ENCODE results near the gene PTK7.

PTK7 gene

GRCh38 chr6:43202451-43202850 lies 126.3 kb downstream of the PTK7 start:
- TF ChIP-seq CTCF (conservative IDR thresholded peaks at IDR 0.05): no peak
- no peak overlapping the region for H3K27ac ChIP-seq

- TF ChIP-seq CTCF (conservative IDR thresholded peaks at IDR 0.05): no peak
- no peak overlapping the region for H3K27ac ChIP-seq
Observed at GRCh38 chr6:43203029-43203717, 127.1 kb downstream of the PTK7 start.

GRCh38 chr6:43203718-43204095 lies 127.6 kb downstream of the PTK7 start:
- no peak for TF ChIP-seq CTCF (conservative IDR thresholded peaks at IDR 0.05)
- H3K27ac ChIP-seq: no peak overlapping the region

- no peak overlapping the region for H3K27ac ChIP-seq
- no peak for TF ChIP-seq CTCF (conservative IDR thresholded peaks at IDR 0.05)
Observed at GRCh38 chr6:43204271-43205105, 128.4 kb downstream of the PTK7 start.

DNA sequence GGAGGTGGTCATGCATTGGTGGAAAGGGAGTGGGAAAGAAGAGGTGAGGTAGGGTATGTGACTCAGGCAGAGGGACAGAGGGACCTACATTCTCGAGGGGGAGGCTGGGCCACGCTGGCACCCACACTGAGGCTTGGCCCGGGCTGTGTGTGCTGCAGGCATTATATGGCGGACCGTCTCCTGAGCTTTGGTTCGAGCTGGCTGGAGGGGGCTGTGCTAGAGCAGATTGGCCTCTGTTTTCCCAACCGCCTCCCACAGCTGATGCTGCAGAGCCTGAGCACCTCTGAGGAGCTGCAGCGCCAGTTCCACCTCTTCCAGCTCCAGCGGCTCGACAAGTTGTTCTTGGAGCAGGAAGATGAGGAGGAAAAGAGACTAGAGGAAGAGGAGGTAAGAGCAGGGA lies 129.7 kb downstream of the PTK7 start:
- TF ChIP-seq CTCF (conservative IDR thresholded peaks at IDR 0.05): no peak
- no peak overlapping the region for H3K27ac ChIP-seq

- TF ChIP-seq CTCF (conservative IDR thresholded peaks at IDR 0.05): no peak
- H3K27ac ChIP-seq: no peak overlapping the region
Observed at GRCh38 chr6:43207286-43207685, 131.2 kb downstream of the PTK7 start.
